PFSK-1 (cell line): ENCODE results near the gene OR5T3. TPM values are rescaled to one million over a fixed set of nuclear protein-coding genes. Genes with fewer than 3 reads are reported as not detected.

Experiments used
- FOXP2 ChIP-seq: optimal IDR thresholded peaks from 2 replicates; pipeline ENCODE3; 2011; ENCODE audit warnings: borderline replicate concordance, control low read depth, inconsistent platforms; ENCODE audit not compliant: insufficient read depth; ENCODE audit errors: extremely low read length, extremely low read depth
- POLR2AphosphoS5 ChIP-seq: IDR thresholded peaks from 2 replicates; pipeline ENCODE4 v1.6.1; 2012; ENCODE audit warnings: low read depth, mild to moderate bottlenecking, control low read depth, low read length, moderate library complexity
- SIN3A ChIP-seq: IDR thresholded peaks from 2 replicates; pipeline ENCODE4 v1.6.1; 2012; ENCODE audit warnings: mild to moderate bottlenecking, low read length, moderate library complexity, borderline replicate concordance; ENCODE audit not compliant: insufficient read depth
- TAF1 ChIP-seq: IDR thresholded peaks from 2 replicates; pipeline ENCODE4 v1.6.1; 2012; ENCODE audit warnings: low read length, control low read depth, borderline replicate concordance; ENCODE audit not compliant: insufficient read depth
- polyA plus RNA-seq: library from polyadenylated mRNA; unstranded; fragments of >200 nt; gene quantifications from one replicate; pipeline ENCODE4 v1.2.1, GENCODE V29; 2012; ENCODE audit warnings: low read depth, missing spikeins; ENCODE audit not compliant: insufficient read length
- TF ChIP-seq, protein P1 (sequence below), 2 experiments: IDR thresholded peaks; 2 replicates each; pipeline versions ENCODE4 v1.6.1 to v1.8.0; 2011 to 2012; ENCODE audit warnings: low read depth in 2 of 2, low read length in 2 of 2, control low read depth in 1 of 2, inconsistent platforms in 1 of 2, mild to moderate bottlenecking in 1 of 2, moderate library complexity in 1 of 2; ENCODE audit not compliant: insufficient read depth in 1 of 2

Gene OR5T3
- polyA plus RNA-seq, result not detected

DNA sequence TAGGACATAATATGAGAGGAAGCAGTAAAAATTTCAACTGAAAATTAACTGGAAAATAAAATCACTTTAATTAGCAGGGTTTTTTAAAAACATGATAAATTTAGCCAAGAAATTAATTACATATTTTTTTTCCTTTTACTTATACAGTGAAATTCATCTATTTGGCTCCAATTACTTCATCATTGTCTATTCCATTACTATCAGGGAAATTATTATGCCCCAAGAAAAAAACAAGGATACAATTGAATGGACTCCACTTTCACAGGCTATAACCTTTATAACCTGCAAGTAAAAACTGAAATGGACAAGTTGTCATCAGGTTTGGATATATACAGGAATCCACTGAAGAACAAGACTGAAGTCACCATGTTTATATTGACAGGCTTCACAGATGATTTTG, at the start of gene OR5T3:
Gene OR5T3 (plus strand): TSS at position 301 of the 400 bp plus-strand sequence. CDS start 0 bp downstream, at position 301.
- TF ChIP-seq FOXP2, result no peak
- no peak for TF ChIP-seq TAF1
- no peak for TF ChIP-seq POLR2AphosphoS5
- TF ChIP-seq SIN3A, result no peak
- TF ChIP-seq, protein P1, sequence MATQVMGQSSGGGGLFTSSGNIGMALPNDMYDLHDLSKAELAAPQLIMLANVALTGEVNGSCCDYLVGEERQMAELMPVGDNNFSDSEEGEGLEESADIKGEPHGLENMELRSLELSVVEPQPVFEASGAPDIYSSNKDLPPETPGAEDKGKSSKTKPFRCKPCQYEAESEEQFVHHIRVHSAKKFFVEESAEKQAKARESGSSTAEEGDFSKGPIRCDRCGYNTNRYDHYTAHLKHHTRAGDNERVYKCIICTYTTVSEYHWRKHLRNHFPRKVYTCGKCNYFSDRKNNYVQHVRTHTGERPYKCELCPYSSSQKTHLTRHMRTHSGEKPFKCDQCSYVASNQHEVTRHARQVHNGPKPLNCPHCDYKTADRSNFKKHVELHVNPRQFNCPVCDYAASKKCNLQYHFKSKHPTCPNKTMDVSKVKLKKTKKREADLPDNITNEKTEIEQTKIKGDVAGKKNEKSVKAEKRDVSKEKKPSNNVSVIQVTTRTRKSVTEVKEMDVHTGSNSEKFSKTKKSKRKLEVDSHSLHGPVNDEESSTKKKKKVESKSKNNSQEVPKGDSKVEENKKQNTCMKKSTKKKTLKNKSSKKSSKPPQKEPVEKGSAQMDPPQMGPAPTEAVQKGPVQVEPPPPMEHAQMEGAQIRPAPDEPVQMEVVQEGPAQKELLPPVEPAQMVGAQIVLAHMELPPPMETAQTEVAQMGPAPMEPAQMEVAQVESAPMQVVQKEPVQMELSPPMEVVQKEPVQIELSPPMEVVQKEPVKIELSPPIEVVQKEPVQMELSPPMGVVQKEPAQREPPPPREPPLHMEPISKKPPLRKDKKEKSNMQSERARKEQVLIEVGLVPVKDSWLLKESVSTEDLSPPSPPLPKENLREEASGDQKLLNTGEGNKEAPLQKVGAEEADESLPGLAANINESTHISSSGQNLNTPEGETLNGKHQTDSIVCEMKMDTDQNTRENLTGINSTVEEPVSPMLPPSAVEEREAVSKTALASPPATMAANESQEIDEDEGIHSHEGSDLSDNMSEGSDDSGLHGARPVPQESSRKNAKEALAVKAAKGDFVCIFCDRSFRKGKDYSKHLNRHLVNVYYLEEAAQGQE (IDR thresholded peaks at IDR 0.05; ENCODE audit: insufficient read depth in 1 of 2, low read depth in 2 of 2, low read length in 2 of 2), result no peak

DNA sequence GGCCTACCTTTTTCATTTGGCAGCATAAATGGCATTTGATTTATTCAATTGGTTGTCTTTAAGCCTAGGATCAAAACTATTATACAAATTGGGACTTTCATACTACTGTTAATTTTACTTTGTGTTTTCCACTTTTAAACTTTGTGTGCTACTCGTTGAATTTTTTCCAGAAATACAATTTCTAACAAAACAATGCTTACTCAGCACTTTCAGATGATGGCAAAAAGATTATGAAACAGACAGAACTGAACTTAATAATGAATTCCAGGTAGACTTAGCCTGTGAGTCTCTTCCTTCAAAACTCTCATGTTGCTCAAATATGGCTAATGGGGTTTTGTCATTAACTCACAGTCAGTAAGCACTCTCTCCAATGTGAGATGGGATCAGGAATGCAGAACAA, 44.3 kb upstream of the OR5T3 start:
- TF ChIP-seq SIN3A (no peak), FOXP2 (no peak), POLR2AphosphoS5 (no peak), TAF1 (no peak)

DNA sequence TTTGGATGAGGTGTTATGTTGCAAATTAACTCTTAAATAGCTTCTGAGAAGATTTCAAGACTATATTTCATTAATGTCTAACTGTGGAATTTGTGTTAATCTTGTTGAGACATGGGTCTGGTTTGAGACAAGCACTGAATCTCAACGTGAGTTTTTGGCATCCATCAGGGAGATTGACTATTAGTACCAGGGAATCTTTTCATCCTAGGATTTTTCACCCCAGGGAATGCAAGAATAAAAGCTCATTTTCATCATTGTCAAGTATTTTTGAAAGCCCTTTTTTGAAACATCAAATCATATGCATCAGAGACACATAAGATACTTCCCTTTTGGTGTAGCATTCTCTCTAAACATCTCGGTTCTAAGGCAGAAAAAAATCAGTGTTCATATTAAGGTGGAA, 37.5 kb upstream of the OR5T3 start:
- TF ChIP-seq, protein P1 (IDR thresholded peaks at IDR 0.05; ENCODE audit: insufficient read depth in 1 of 2, low read depth in 2 of 2, low read length in 2 of 2), result no peak
- TF ChIP-seq POLR2AphosphoS5 (no peak), SIN3A (no peak), TAF1 (no peak), FOXP2 (no peak)

DNA sequence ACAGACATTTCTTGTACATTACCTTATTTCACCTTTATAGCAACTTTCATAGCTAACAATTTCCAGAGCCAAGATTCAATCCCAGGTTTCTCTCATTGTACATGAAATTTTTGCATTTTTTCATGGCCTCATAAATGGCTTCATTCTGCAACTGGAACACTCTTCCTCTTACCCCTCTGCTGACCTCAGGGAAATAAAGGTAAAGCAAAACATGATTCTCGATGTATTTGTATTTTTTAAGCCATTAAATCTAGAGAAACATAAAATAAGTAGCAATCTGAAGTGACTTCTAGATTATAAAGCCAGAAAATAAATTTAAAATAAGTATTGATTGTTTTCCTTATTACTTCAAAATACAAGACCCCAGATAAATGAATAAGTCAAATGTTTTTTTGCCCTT, 17.9 kb upstream of the OR5T3 start, which contains the start of gene OR5T2:
Gene OR5T2 (minus strand): TSS at position 101 of the 400 bp plus-strand sequence. CDS start 1,193 bp downstream, outside the sequence.
- TF ChIP-seq FOXP2 (no peak), SIN3A (no peak), POLR2AphosphoS5 (no peak), TAF1 (no peak)
- TF ChIP-seq, protein P1 (IDR thresholded peaks at IDR 0.05; ENCODE audit: insufficient read depth in 1 of 2, low read depth in 2 of 2, low read length in 2 of 2), result no peak

DNA sequence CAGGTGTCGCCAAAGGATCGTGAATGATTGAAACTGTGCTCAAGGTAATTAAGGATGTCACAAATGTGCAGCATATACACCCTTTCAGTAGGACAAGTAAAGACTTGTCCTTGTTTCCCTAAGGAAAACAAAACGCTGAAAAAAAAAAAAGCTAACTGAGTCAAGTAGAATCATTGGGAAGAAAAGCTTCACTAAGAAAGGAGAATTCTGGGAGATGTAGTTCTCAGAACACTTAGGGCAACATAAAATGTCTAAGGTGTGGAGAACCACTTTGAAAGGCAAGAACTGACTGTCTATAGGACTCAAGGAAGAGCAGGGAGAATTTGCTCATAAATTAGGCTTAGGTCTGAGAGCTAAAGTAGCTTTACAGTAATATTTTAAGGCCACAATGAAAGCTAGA, 19.0 kb downstream of the OR5T3 start:
- TF ChIP-seq SIN3A, result no peak
- TF ChIP-seq POLR2AphosphoS5, result no peak
- TF ChIP-seq, protein P1 (IDR thresholded peaks at IDR 0.05; ENCODE audit: insufficient read depth in 1 of 2, low read depth in 2 of 2, low read length in 2 of 2), result no peak
- TF ChIP-seq FOXP2, result no peak
- TF ChIP-seq TAF1, result no peak
